Uterus (tissue), 2 donors: Measurements from ENCODE around the gene TM7SF2.

Source experiments
- CTCF ChIP-seq, 4 experiments: fragments of 200-600 bp in 2 of 4; fragments of 450-650 bp in 2 of 4; sonication (generic) in 2 of 4; IDR thresholded peaks; one replicate each; pipeline ENCODE4 v1.5.1; 2016 to 2019; ENCODE audit warnings: antibody characterized with exemption in 4 of 4, mild to moderate bottlenecking in 2 of 4, moderate library complexity in 1 of 4
- POLR2A ChIP-seq, 2 donors: fragments of 450-650 bp; IDR thresholded peaks; one replicate each; pipeline ENCODE4 v1.6.1; 2016; ENCODE audit warnings: antibody characterized with exemption in 2 of 2, mild to moderate bottlenecking in 1 of 2, moderate library complexity in 1 of 2

DNA sequence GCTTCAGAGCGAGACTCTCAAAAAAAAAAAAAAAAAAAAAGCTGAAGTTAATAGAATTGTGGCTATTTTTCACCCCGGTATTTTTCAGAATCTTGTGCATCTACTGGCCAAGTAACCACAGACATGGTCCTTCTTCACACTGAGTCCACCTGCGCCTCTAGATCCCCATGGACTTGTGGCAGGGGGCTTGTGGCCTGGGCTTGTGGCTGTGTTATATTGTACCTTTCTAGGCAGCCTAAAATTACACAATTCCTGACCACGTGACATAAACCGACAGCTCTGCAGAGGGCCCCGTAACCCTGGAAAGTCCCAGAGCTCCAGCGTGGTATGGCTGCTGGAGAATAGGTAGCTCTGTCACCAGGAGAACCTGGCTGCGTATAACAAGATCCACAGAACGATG, 42.5 kb upstream of the TM7SF2 start:
- TF ChIP-seq CTCF (IDR thresholded peaks at IDR 0.05) (no peak), POLR2A (IDR thresholded peaks at IDR 0.05) (no peak)
